Endodermal cell (in vitro differentiated cells): ENCODE measurements around the gene SKIC2. TPM values are rescaled to one million over a fixed set of nuclear protein-coding genes. Genes with fewer than 3 reads are reported as not detected.

Experiments
- DNase-seq: peaks from one replicate; pipeline ENCODE4 v3.0.0-alpha.2; 2017
- H3K27ac ChIP-seq: 2 replicates; pipeline ENCODE4 v1.5.1; 2013; ENCODE audit warnings: mild to moderate bottlenecking, low read depth, low read length, moderate library complexity
- H3K27me3 ChIP-seq: 2 replicates; pipeline ENCODE4 v1.6.1; 2013; ENCODE audit warnings: mild to moderate bottlenecking, low read length, moderate library complexity; ENCODE audit not compliant: insufficient read depth, control insufficient read depth, poor library complexity, severe bottlenecking
- H3K36me3 ChIP-seq: 2 replicates; pipeline ENCODE4 v1.7.0; 2013; ENCODE audit warnings: mild to moderate bottlenecking, low read length, moderate library complexity; ENCODE audit not compliant: control insufficient read depth, insufficient read depth
- H3K4me1 ChIP-seq: one replicate; pipeline ENCODE4 v1.7.0; 2013; ENCODE audit warnings: low read length; ENCODE audit not compliant: control insufficient read depth, insufficient read depth
- H3K4me3 ChIP-seq: 2 replicates; pipeline ENCODE4 v1.5.1; 2013; ENCODE audit warnings: mild to moderate bottlenecking, low read length, moderate library complexity
- H3K9ac ChIP-seq: 2 replicates; pipeline ENCODE4 v1.6.1; 2013; ENCODE audit warnings: mild to moderate bottlenecking, low read length, moderate library complexity; ENCODE audit not compliant: poor library complexity, severe bottlenecking; ENCODE audit errors: extremely low read depth
- H3K9me3 ChIP-seq: 2 replicates; pipeline ENCODE4 v1.6.1; 2013; ENCODE audit warnings: mild to moderate bottlenecking, low read length, moderate library complexity; ENCODE audit not compliant: control insufficient read depth
- H3K27ac Mint-ChIP-seq: 2 replicates; pipeline ENCODE4 v1.8.0; 2020; ENCODE audit warnings: mixed read lengths
- H3K27me3 Mint-ChIP-seq: 2 replicates; pipeline ENCODE4 v1.8.0; 2021; ENCODE audit warnings: mild to moderate bottlenecking, mixed read lengths; ENCODE audit not compliant: insufficient read depth
- H3K36me3 Mint-ChIP-seq: 2 replicates; pipeline ENCODE4 v1.8.0; 2020; ENCODE audit warnings: low read depth, mixed read lengths
- H3K4me1 Mint-ChIP-seq: 2 replicates; pipeline ENCODE4 v1.8.0; 2020; ENCODE audit warnings: mixed read lengths
- H3K4me3 Mint-ChIP-seq: 2 replicates; pipeline ENCODE4 v1.8.0; 2020; ENCODE audit warnings: mild to moderate bottlenecking, moderate library complexity, mixed read lengths
- H3K9me3 Mint-ChIP-seq: 2 replicates; pipeline ENCODE4 v1.8.0; 2020; ENCODE audit warnings: mild to moderate bottlenecking, mixed read lengths
- WGBS, 2 experiments: methylation state at CpG; one replicate each; pipeline versions ENCODE4 v1.1.5 to v1.1.7; 2013; ENCODE audit warnings: missing lambda C conversion rate in 2 of 2, mixed read lengths in 1 of 2; ENCODE audit not compliant: insufficient coverage in 1 of 2, insufficient read length in 1 of 2; 5-methylcytosine and 5-hydroxymethylcytosine counted together
- total RNA-seq, 2 donors: library from RNA; stranded (reverse); fragmentation: NEBNext Ultra II Directional in 1 of 2; extraction: Animal tissue kit (Norgen Biotek cat#: 25700) in 1 of 2; gene quantifications; 2 replicates in 1 of 2; 3 replicates in 1 of 2; pipeline ENCODE4 v1.2.1, GENCODE V29; 2021
- TF ChIP-seq, protein P1 (sequence below): fragments of 200-600 bp; sonication (generic); conservative IDR thresholded peaks from 2 replicates; pipeline ENCODE4 v1.5.0; 2021; ENCODE audit warnings: antibody characterized with exemption, mild to moderate bottlenecking

Gene SKIC2
- total RNA-seq, 2 donors from 2014 or later: 95.8 to 103 TPM

DNA sequence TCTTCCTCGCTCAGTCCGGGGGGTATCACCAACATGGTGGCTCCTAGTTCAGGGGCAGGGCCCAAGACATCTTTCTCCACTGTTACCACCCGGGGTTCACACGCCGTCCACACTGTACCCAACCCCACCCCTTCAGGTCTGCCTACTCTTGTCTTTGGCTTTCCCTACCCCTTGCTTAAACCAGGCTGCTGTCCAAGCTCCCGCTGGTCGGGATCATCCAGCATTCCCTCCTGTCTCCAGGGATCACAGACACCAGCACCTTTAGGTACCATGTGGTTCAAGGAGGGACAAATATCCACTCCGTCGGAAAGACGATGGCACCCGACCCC is 599 bp upstream of the SKIC2 start:
- peak overlapping the region; percentile 73 for H3K9ac ChIP-seq
- DNase-seq: no peak
- no peaks in the 10 kb centered on the region for H3K27me3 Mint-ChIP-seq
- no peaks in the 10 kb centered on the region for H3K27me3 ChIP-seq
- peak overlapping the region; percentile 98 for H3K27ac Mint-ChIP-seq
- peaks cover 5% of the 10 kb centered on the region for H3K4me1 Mint-ChIP-seq
- H3K36me3 Mint-ChIP-seq: peaks cover 66% of the 10 kb centered on the region
- peaks cover 67% of the 10 kb centered on the region for H3K36me3 ChIP-seq
- H3K4me3 Mint-ChIP-seq: peak overlapping the region; percentile 92
- 0 to 10% methylated on average over 2 to 11 of the region's 11 CpGs for WGBS, 2 experiments
- H3K9me3 ChIP-seq: no peaks in the 10 kb centered on the region
- peaks cover 6% of the 10 kb centered on the region for H3K4me1 ChIP-seq
- H3K9me3 Mint-ChIP-seq: no peaks in the 10 kb centered on the region
- peak overlapping the region; percentile 90 for H3K4me3 ChIP-seq
- H3K27ac ChIP-seq: no peak overlapping the region
- TF ChIP-seq, protein P1, sequence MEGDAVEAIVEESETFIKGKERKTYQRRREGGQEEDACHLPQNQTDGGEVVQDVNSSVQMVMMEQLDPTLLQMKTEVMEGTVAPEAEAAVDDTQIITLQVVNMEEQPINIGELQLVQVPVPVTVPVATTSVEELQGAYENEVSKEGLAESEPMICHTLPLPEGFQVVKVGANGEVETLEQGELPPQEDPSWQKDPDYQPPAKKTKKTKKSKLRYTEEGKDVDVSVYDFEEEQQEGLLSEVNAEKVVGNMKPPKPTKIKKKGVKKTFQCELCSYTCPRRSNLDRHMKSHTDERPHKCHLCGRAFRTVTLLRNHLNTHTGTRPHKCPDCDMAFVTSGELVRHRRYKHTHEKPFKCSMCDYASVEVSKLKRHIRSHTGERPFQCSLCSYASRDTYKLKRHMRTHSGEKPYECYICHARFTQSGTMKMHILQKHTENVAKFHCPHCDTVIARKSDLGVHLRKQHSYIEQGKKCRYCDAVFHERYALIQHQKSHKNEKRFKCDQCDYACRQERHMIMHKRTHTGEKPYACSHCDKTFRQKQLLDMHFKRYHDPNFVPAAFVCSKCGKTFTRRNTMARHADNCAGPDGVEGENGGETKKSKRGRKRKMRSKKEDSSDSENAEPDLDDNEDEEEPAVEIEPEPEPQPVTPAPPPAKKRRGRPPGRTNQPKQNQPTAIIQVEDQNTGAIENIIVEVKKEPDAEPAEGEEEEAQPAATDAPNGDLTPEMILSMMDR: no peak

- Histone ChIP-seq H3K9me3 (no peaks in the 10 kb centered on the region), H3K4me1 (peaks cover 6% of the 10 kb centered on the region), H3K36me3 (peaks cover 65% of the 10 kb centered on the region), H3K27me3 (no peaks in the 10 kb centered on the region), H3K4me3 (no peak overlapping the region), H3K9ac (no peak overlapping the region), H3K27ac (no peak overlapping the region)
- H3K9me3 Mint-ChIP-seq: no peaks in the 10 kb centered on the region
- no peak for DNase-seq
- H3K36me3 Mint-ChIP-seq: peaks cover 55% of the 10 kb centered on the region
- H3K27me3 Mint-ChIP-seq: no peaks in the 10 kb centered on the region
- TF ChIP-seq, protein P1: no peak
- peaks cover 5% of the 10 kb centered on the region for H3K4me1 Mint-ChIP-seq
- WGBS, 2 experiments: 89 to 91% methylated on average over 12 of the region's 12 CpGs
- no peak overlapping the region for H3K27ac Mint-ChIP-seq
- no peak overlapping the region for H3K4me3 Mint-ChIP-seq
Measured at GRCh38 chr6:31961616-31962015, 2.6 kb downstream of the SKIC2 start.

- Mint-ChIP-seq H3K9me3 (no peaks in the 10 kb centered on the region), H3K27me3 (no peaks in the 10 kb centered on the region), H3K36me3 (peaks cover 73% of the 10 kb centered on the region), H3K27ac (no peak overlapping the region), H3K4me3 (no peak overlapping the region), H3K4me1 (peaks cover 5% of the 10 kb centered on the region)
- no peak overlapping the region for H3K9ac ChIP-seq
- no peaks in the 10 kb centered on the region for H3K27me3 ChIP-seq
- TF ChIP-seq, protein P1: no peak
- WGBS, 2 experiments: 96 to 98% methylated on average over 6 to 19 of the region's 19 CpGs
- peaks cover 63% of the 10 kb centered on the region for H3K36me3 ChIP-seq
- H3K4me1 ChIP-seq: peaks cover 6% of the 10 kb centered on the region
- no peak overlapping the region for H3K4me3 ChIP-seq
- no peaks in the 10 kb centered on the region for H3K9me3 ChIP-seq
- no peak for DNase-seq
- no peak overlapping the region for H3K27ac ChIP-seq
Measured at GRCh38 chr6:31963921-31964320, 4.9 kb downstream of the SKIC2 start.
